Right renal cortex interstitium (tissue), 3 donors: Measurements from ENCODE around the gene MINDY4. TPM values are rescaled to one million over a fixed set of nuclear protein-coding genes. Genes with fewer than 3 reads are reported as not detected.
"Not testable (repeated sequence)": the region's sequence is repeated elsewhere in the genome, so short reads cannot be mapped to it uniquely, and the experiment has no call there.

Experiments used
- DNase-seq, 3 donors: peaks; one replicate each; pipeline ENCODE4 v3.0.0-alpha.2; 2013; ENCODE audit warnings: low read depth in 3 of 3, low spot score in 2 of 3
- polyA plus RNA-seq, 3 donors: library from polyadenylated mRNA; unstranded; fragments of 120-200 nt; gene quantifications; one replicate each; pipeline ENCODE4 v1.2.1, GENCODE V29; 2013; ENCODE audit not compliant: insufficient read length in 3 of 3

MINDY4 gene
- polyA plus RNA-seq, 3 donors = 10.7 to 11.4 (median 10.8) TPM

- DNase-seq = no peak
These were observed 55.0 kb downstream of the MINDY4 start for GRCh38 chr7:30826181-30826580.

- no peak for DNase-seq
These were observed 57.4 kb downstream of the MINDY4 start for GRCh38 chr7:30828591-30828990.

GRCh38 chr7:30829471-30829870, 58.3 kb downstream of the MINDY4 start:
- no peak for DNase-seq

DNA sequence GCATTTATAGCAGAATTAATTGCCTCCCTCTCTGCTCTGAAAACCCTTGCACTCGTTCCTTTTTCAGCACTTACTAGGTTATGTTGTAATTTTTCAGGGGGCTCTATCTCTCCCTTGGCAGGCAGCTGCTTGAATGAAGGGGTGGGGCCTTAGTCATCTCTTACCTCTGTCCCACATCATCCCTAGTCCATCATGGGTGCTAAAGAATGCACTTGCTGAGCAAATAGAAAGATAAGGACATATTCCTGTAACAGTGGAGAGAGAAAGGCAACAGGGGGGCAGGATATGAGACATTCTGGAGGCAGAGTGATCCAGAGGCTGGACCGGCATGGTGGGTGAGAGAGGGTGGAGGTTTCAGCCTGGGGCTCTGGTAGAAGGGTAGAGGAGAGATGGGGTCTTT, 60.0 kb downstream of the MINDY4 start:
- no peak for DNase-seq

GRCh38 chr7:30831936-30832335, 60.7 kb downstream of the MINDY4 start:
- no peak for DNase-seq

DNA sequence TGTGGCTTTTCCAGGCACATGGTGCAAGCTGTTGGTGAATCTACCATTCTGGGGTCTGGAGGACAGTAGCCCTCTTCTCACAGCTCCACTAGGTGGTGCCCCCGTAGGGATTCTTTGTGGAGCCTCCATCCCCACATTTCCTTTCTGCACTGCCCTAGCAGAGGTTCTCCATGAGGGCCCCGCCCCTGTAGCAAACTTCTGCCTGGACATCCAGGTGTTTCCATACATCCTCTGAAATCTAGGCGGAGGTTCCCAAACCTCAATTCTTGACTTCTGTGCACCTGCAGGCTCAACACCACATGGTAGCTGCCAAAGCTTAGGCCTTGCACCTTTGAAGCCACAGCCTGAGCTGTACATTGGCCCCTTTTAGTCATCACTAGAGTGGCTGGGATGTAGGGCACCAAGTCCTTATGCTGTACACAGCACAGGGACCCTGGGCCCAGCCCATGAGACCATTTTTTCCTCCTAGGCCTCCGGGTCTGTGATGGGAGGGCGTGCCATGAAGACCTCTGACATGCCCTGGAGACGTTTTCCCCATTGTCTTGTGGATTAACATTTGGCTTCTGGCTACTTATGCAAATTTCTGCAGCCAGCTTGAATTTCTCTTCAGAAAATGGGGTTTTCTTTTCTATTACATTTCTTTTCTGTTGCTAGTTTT, 62.9 kb downstream of the MINDY4 start:
- DNase-seq = not testable (repeated sequence)

- no peak for DNase-seq
These were observed 64.2 kb downstream of the MINDY4 start for GRCh38 chr7:30835396-30835915.

GRCh38 chr7:30836991-30837390, 65.8 kb downstream of the MINDY4 start:
- no peak for DNase-seq

- DNase-seq = no peak
These were observed 66.4 kb downstream of the MINDY4 start for GRCh38 chr7:30837581-30837980.

DNA sequence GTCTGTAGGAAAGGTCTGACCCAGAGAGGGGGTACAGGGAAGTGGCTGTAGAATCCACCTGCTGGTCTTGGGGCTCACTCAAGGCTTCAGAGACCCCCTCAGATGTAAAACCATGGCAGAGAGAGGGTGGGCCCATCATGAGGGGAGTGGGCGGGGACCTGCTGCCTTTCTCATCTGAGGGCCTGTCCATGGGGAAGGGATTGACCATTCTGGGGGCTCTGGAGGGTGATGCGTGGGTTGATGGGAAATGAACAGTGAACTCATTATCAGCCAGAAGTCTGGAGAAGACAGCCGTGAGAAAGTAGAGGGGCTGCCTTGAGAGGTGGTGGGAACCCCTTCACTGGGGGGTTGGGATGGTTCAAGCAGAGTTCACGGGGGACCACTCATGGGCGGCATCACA, 66.8 kb downstream of the MINDY4 start:
- DNase-seq = no peak

- DNase-seq = no peak
These were observed 69.2 kb downstream of the MINDY4 start for GRCh38 chr7:30840141-30841024.

DNA sequence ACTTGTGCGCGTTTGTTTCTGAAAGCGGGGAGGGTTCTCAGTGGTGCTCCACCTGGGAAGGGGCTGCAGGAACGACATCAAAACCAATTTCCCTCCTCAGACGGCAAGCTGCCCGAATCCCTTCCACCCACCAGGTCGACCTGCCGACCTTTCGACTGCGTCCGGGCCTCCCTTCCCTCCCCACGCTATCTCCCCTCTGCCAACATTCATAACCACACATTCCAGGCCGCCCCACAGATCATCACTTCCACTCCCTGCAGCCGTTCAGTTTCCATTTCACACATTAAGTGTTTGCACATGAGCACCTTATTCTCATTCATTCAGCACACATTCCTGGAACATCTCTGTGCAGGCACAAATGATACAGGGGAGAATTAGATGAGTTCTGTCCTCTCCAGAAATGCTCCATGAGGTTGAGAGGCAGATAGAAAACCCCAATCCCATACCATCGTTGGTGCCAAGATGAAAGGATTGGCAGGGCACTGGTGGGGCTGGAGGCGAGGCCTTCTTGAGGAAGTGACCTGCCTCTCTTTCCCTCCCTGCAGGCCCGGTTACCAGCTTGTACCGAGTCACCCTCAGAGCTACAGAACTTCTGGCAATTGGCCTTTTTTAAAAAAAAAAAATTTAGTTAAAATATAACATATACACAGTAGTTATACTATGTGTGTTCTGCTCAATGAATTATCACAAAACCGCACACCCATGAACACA, 70.0 kb downstream of the MINDY4 start:
- DNase-seq = no peak

DNA sequence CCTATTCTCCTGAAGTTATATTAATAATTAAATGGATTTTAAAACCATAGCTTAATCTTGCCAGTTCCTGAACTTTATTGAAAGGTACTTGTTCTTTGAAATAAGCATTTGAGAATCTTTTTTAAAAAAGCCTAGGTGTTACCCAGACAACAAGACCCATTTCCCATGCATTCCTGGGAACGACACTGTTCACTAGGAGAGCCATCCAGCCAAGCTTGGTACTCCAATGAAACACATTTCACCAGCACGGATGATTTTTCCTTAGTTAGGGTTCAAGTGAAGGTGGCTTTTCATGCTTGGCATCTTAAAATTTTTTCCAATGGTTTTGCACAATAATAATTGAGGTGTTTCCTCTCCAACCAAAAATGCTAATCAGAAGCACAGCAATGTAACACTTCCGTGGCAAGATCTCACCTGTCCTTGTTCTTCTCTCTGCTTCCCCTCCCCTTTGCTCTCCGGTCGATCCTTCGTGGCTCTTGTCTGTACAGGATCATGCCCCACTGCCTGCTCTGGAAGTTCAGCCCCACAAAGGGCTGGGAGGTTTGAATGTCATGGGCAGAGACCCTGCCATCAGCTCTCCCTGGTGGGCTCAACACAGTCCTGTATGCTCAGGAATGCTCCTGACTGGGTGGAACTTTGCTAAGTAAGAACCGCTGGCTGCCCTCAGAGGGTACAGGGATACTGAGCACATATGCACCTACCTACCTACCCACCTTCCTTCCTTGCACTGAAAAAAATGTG, 70.8 kb downstream of the MINDY4 start:
- DNase-seq = no peak

- no peak for DNase-seq
These were observed 71.6 kb downstream of the MINDY4 start for GRCh38 chr7:30842542-30843451.

DNA sequence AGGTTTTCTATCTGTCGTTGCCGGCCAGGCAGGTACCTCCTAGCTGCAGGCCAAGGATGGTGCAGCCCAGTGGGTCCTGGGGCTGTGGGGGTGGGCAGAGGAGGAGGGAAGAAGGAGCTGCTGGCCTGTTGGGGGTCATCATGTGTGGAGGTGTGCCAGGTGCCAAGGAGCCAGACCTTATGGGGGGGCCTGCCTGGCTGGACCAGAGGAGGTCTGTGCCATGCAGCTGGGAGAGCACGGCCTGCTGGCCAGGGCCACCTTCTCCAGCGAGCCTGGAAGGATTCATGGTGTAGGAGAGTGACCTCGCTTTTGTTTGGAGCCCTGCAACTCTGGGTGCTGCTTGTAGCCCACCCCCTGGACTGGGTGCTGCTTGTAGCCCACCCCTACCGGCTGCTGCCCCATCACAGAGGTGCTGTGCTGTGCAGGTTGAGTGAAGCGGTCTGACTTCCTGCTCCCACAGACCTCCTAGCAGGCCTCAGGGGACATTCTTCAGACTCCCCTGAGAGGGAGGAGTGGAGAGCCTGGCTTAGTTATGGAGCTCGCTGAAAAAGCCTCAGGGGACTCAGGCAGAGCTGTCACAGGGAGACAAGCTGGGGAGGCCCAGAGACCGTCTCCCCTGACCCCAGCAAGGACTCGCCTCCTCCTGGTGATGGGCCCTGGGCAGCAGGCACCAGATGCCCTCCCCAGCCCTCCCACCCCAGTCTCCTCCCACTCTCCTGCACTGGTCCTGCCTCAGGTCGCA, 72.7 kb downstream of the MINDY4 start:
- no peak for DNase-seq

DNA sequence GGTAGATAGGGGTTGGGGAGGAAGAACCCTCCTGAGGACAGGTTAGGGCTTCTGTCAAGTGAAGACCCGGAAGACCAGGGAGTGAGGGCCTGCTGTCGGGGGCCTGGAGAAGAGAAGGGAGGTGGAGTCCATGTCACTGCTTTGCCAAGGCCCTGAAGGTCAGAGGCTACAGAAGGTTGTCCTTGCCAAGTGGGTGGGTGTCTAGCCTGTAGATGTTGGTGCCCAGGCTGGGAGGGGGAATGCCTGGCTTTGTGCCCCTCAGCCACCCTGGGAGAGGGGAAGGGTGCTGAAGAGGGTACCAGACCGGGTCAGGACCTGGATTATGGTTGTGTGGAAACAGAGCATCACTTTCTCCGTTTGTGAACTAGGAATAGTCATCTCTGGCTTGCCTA, 73.3 kb downstream of the MINDY4 start:
- no peak for DNase-seq

DNA sequence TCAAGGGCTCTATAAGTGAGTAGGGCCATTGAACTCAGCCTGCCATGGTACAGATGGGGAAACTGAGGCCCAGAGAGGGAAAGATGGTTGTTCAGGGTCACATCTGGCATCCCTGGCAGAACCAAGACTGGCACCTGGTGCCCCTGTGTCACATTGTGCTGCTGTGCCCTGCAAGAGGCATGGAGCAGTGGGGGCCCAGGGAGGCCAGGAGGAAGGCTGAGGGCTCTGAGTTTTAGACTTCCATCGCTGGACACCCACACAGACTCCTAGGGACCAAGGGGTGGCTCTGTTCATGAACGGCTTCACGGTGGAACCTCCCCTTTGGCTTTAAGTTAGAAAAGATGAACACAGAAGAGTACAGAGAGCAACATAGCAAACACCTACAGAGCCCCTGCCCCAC, 73.7 kb downstream of the MINDY4 start:
- no peak for DNase-seq

DNA sequence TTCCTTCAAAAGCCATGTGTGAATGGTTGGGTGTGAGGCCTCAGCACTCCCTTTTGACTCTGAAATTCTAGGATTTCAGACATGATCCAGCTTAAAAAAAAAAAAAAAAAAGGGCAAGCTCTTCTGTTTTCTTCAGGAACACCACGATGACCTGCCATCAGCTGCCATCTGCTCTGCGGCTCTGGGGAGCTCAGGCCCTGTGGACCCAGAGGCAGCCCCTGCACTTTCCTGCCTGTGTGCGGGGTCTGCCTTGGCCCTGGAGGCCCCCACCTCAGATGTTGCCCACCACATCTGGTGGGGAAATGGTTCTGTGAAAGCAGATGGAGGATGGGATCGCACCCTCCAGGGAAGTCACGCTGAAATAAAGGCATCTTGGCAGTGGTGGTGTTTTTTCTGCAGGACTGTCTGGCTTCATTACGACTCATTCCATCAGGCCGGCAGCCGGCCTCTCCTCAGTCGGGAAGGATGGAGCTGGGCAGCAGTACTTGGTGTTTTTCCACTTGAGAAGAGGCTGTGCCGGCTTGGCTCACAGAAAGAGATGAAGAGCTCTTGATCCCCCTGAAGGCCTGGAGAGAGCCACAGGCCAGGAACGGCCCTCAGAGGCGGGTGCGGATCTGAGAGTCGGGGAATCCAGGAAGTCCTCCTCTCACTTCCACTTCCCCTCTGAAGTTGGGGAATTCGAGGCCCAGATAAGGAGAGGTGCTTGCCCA, 74.4 kb downstream of the MINDY4 start:
- no peak for DNase-seq
